ENCODE data around the gene TCF7L1.

TCF7L1 gene

GRCh38 chr2:85165088-85165690 is 32.0 kb downstream of the TCF7L1 start:
- DNase-seq: no peak

- DNase-seq: no peak
These were observed 32.8 kb downstream of the TCF7L1 start for GRCh38 chr2:85166021-85166420.

GRCh38 chr2:85167479-85167878 is 34.3 kb downstream of the TCF7L1 start:
- no peak for DNase-seq

GRCh38 chr2:85168942-85169341 is 35.8 kb downstream of the TCF7L1 start:
- DNase-seq: no peak

GRCh38 chr2:85169581-85169980 is 36.4 kb downstream of the TCF7L1 start:
- DNase-seq: no peak

GRCh38 chr2:85170938-85171475 is 37.8 kb downstream of the TCF7L1 start:
- DNase-seq: no peak

- no peak for DNase-seq
These were observed 38.7 kb downstream of the TCF7L1 start for GRCh38 chr2:85171916-85172315.

GRCh38 chr2:85173909-85174308 is 40.7 kb downstream of the TCF7L1 start:
- DNase-seq: no peak

GRCh38 chr2:85174943-85175342 is 41.8 kb downstream of the TCF7L1 start:
- DNase-seq: no peak

GRCh38 chr2:85175369-85176299 is 42.4 kb downstream of the TCF7L1 start:
- DNase-seq: no peak

GRCh38 chr2:85177031-85177824 is 44.0 kb downstream of the TCF7L1 start:
- DNase-seq: no peak

- no peak for DNase-seq
These were observed 45.0 kb downstream of the TCF7L1 start for GRCh38 chr2:85178154-85178553.

- DNase-seq: no peak
These were observed 45.8 kb downstream of the TCF7L1 start for GRCh38 chr2:85178980-85179411.

GRCh38 chr2:85179541-85179940 is 46.3 kb downstream of the TCF7L1 start:
- DNase-seq: no peak

GRCh38 chr2:85180322-85181133 is 47.3 kb downstream of the TCF7L1 start:
- DNase-seq: no peak

GRCh38 chr2:85181134-85181631 is 48.0 kb downstream of the TCF7L1 start:
- no peak for DNase-seq

GRCh38 chr2:85181844-85182456 is 48.8 kb downstream of the TCF7L1 start:
- no peak for DNase-seq

GRCh38 chr2:85183076-85183475 is 49.9 kb downstream of the TCF7L1 start:
- no peak for DNase-seq

- no peak for DNase-seq
These were observed 50.3 kb downstream of the TCF7L1 start for GRCh38 chr2:85183479-85183878.

GRCh38 chr2:85184231-85184630 is 51.0 kb downstream of the TCF7L1 start:
- DNase-seq: no peak

GRCh38 chr2:85184990-85185389 is 51.8 kb downstream of the TCF7L1 start:
- DNase-seq: no peak
